ENCODE measurements around the gene ALG5.

Gene ALG5

DNA sequence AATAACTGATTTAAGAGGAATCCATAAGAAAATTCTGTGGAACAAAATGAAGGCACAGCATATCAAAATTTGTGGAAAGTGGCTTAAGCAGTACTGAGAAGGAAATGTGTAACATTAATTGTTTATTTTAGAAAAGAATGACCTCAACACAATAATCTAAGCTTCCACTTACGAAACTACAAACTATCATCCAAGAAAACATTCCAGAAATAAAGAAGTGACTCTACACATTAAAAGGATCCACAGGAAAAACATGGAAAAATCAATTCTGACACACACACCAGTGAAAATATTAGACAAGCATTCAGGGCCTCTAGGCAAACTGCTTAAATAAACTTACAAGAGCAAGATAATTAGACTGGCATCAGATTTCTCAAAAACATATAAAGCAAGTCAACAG lies 15.5 kb upstream of the ALG5 start:
- Histone ChIP-seq H3K4me3 (ENCODE audit: low read depth, low read length) (no peak overlapping the region), H3K79me2 (ENCODE audit: control insufficient read depth, insufficient read depth, low read length, unreplicated experiment) (peaks cover 3% of the 10 kb centered on the region), H3K27me3 (ENCODE audit: insufficient read depth, low read length) (no peaks in the 10 kb centered on the region), H3K27ac (ENCODE audit: low read depth, low read length) (no peak overlapping the region), H2AFZ (ENCODE audit: low read length, unreplicated experiment) (no peak overlapping the region), H3K36me3 (ENCODE audit: insufficient read depth, low read length) (peaks cover 41% of the 10 kb centered on the region), H3K4me1 (ENCODE audit: control insufficient read depth, insufficient read depth, low read length, unreplicated experiment) (no peaks in the 10 kb centered on the region)

DNA sequence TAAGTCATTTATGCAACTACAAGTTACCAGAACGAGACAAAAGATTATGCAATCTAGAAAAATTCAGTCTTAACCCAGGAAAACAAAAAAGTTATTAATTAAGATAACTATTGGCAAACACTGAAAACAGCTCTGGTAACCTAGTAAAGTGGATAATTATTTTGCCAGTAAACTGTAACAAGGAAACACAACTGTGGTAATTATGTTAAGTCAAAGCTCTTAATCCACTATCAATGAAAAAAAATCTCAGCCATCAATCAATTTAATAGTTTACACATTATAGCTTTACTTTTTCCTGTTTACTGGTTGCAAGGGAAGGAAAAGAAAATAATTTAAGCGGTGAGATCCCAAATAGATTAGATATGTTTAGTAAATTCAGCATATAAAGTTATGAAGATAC lies 12.6 kb upstream of the ALG5 start:
- no peak overlapping the region for H3K4me3 ChIP-seq (ENCODE audit: low read depth, low read length)
- H3K4me1 ChIP-seq (ENCODE audit: control insufficient read depth, insufficient read depth, low read length, unreplicated experiment) = no peaks in the 10 kb centered on the region
- H2AFZ ChIP-seq (ENCODE audit: low read length, unreplicated experiment) = no peak overlapping the region
- H3K36me3 ChIP-seq (ENCODE audit: insufficient read depth, low read length) = peaks cover 51% of the 10 kb centered on the region
- H3K79me2 ChIP-seq (ENCODE audit: control insufficient read depth, insufficient read depth, low read length, unreplicated experiment) = peaks cover 3% of the 10 kb centered on the region
- H3K27me3 ChIP-seq (ENCODE audit: insufficient read depth, low read length) = no peaks in the 10 kb centered on the region
- no peak overlapping the region for H3K27ac ChIP-seq (ENCODE audit: low read depth, low read length)

DNA sequence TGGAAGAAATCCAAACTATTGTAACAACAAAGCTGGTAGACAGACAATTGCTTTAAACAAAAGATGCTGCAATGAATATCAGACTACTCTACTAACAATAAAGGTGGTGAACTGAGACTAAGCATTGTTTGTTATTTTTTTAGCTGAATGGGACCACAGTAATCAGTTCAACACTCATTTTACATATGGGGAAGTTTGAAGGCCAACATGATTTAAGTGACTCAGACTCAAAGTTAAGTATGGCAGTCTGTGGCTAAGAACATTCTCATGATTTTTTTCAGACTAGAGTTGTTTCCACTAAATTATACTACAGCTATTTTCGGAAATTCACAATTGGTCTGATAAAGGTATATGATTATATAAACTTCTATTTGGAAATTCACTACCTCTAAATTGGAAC lies 11.9 kb upstream of the ALG5 start:
- Histone ChIP-seq H3K27me3 (ENCODE audit: insufficient read depth, low read length) (no peaks in the 10 kb centered on the region), H3K27ac (ENCODE audit: low read depth, low read length) (no peak overlapping the region), H3K4me1 (ENCODE audit: control insufficient read depth, insufficient read depth, low read length, unreplicated experiment) (no peaks in the 10 kb centered on the region), H3K79me2 (ENCODE audit: control insufficient read depth, insufficient read depth, low read length, unreplicated experiment) (peaks cover 3% of the 10 kb centered on the region), H3K36me3 (ENCODE audit: insufficient read depth, low read length) (peaks cover 51% of the 10 kb centered on the region), H2AFZ (ENCODE audit: low read length, unreplicated experiment) (no peak overlapping the region), H3K4me3 (ENCODE audit: low read depth, low read length) (no peak overlapping the region)

GRCh38 chr13:37010424-37010823 lies 11.3 kb upstream of the ALG5 start:
- Histone ChIP-seq H3K4me1 (ENCODE audit: control insufficient read depth, insufficient read depth, low read length, unreplicated experiment) (no peaks in the 10 kb centered on the region), H3K36me3 (ENCODE audit: insufficient read depth, low read length) (peaks cover 49% of the 10 kb centered on the region), H3K27ac (ENCODE audit: low read depth, low read length) (no peak overlapping the region), H3K4me3 (ENCODE audit: low read depth, low read length) (no peak overlapping the region), H2AFZ (ENCODE audit: low read length, unreplicated experiment) (no peak overlapping the region), H3K27me3 (ENCODE audit: insufficient read depth, low read length) (no peaks in the 10 kb centered on the region), H3K79me2 (ENCODE audit: control insufficient read depth, insufficient read depth, low read length, unreplicated experiment) (peaks cover 3% of the 10 kb centered on the region)

GRCh38 chr13:37009692-37010091 lies 10.6 kb upstream of the ALG5 start:
- Histone ChIP-seq H3K27ac (ENCODE audit: low read depth, low read length) (no peak overlapping the region), H3K27me3 (ENCODE audit: insufficient read depth, low read length) (no peaks in the 10 kb centered on the region), H2AFZ (ENCODE audit: low read length, unreplicated experiment) (no peak overlapping the region), H3K36me3 (ENCODE audit: insufficient read depth, low read length) (peaks cover 52% of the 10 kb centered on the region), H3K4me3 (ENCODE audit: low read depth, low read length) (no peak overlapping the region), H3K4me1 (ENCODE audit: control insufficient read depth, insufficient read depth, low read length, unreplicated experiment) (no peaks in the 10 kb centered on the region), H3K79me2 (ENCODE audit: control insufficient read depth, insufficient read depth, low read length, unreplicated experiment) (peaks cover 3% of the 10 kb centered on the region)

DNA sequence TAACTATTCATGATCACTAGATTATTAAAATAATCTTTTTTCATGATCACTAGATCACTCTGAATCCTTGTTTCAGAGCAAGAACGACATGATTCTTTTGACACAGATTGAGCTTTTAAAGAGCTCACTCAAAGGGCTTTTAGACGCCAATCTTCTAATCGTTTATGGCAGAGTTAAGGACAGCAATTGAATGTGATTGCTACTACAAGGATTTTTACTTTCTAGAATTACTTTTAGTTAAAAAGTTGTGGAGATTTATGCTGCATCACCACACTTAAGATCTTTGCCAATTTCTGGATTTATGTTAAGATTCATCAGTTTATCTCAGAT lies 2.7 kb upstream of the ALG5 start:
- H3K79me2 ChIP-seq (ENCODE audit: control insufficient read depth, insufficient read depth, low read length, unreplicated experiment) = peaks cover 41% of the 10 kb centered on the region
- H3K27me3 ChIP-seq (ENCODE audit: insufficient read depth, low read length) = no peaks in the 10 kb centered on the region
- H3K4me1 ChIP-seq (ENCODE audit: control insufficient read depth, insufficient read depth, low read length, unreplicated experiment) = peaks cover 25% of the 10 kb centered on the region
- no peak overlapping the region for H2AFZ ChIP-seq (ENCODE audit: low read length, unreplicated experiment)
- peaks cover 28% of the 10 kb centered on the region for H3K36me3 ChIP-seq (ENCODE audit: insufficient read depth, low read length)
- H3K4me3 ChIP-seq (ENCODE audit: low read depth, low read length) = peak overlapping the region; percentile 95
- H3K27ac ChIP-seq (ENCODE audit: low read depth, low read length) = peak overlapping the region; percentile 95; the same call in 1 of the 2 replicates

GRCh38 chr13:36998624-36999041 lies 507 bp downstream of the ALG5 start:
- peak overlapping the region; percentile 91 for H2AFZ ChIP-seq (ENCODE audit: low read length, unreplicated experiment)
- peak overlapping the region; percentile 53; the same call in 1 of the 2 replicates for H3K27ac ChIP-seq (ENCODE audit: low read depth, low read length)
- no peaks in the 10 kb centered on the region for H3K27me3 ChIP-seq (ENCODE audit: insufficient read depth, low read length)
- peaks cover 7% of the 10 kb centered on the region for H3K36me3 ChIP-seq (ENCODE audit: insufficient read depth, low read length)
- peaks cover 60% of the 10 kb centered on the region for H3K79me2 ChIP-seq (ENCODE audit: control insufficient read depth, insufficient read depth, low read length, unreplicated experiment)
- peaks cover 30% of the 10 kb centered on the region for H3K4me1 ChIP-seq (ENCODE audit: control insufficient read depth, insufficient read depth, low read length, unreplicated experiment)
- peak overlapping the region; percentile 95 for H3K4me3 ChIP-seq (ENCODE audit: low read depth, low read length)

GRCh38 chr13:36997716-36998427 lies 1.3 kb downstream of the ALG5 start:
- Histone ChIP-seq H3K4me1 (ENCODE audit: control insufficient read depth, insufficient read depth, low read length, unreplicated experiment) (peaks cover 26% of the 10 kb centered on the region), H3K36me3 (ENCODE audit: insufficient read depth, low read length) (peaks cover 6% of the 10 kb centered on the region), H3K27me3 (ENCODE audit: insufficient read depth, low read length) (no peaks in the 10 kb centered on the region), H2AFZ (ENCODE audit: low read length, unreplicated experiment) (no peak overlapping the region), H3K79me2 (ENCODE audit: control insufficient read depth, insufficient read depth, low read length, unreplicated experiment) (peaks cover 54% of the 10 kb centered on the region), H3K4me3 (ENCODE audit: low read depth, low read length) (peak overlapping the region; percentile 95), H3K27ac (ENCODE audit: low read depth, low read length) (no peak overlapping the region)

- Histone ChIP-seq H2AFZ (ENCODE audit: low read length, unreplicated experiment) (no peak overlapping the region), H3K27me3 (ENCODE audit: insufficient read depth, low read length) (no peaks in the 10 kb centered on the region), H3K27ac (ENCODE audit: low read depth, low read length) (no peak overlapping the region), H3K79me2 (ENCODE audit: control insufficient read depth, insufficient read depth, low read length, unreplicated experiment) (peaks cover 24% of the 10 kb centered on the region), H3K4me3 (ENCODE audit: low read depth, low read length) (no peak overlapping the region), H3K36me3 (ENCODE audit: insufficient read depth, low read length) (peaks cover 30% of the 10 kb centered on the region), H3K4me1 (ENCODE audit: control insufficient read depth, insufficient read depth, low read length, unreplicated experiment) (peaks cover 11% of the 10 kb centered on the region)
Measured at GRCh38 chr13:36992362-36992761, 6.8 kb downstream of the ALG5 start.

- Histone ChIP-seq H3K4me3 (ENCODE audit: low read depth, low read length) (no peak overlapping the region), H3K36me3 (ENCODE audit: insufficient read depth, low read length) (peaks cover 34% of the 10 kb centered on the region), H3K27ac (ENCODE audit: low read depth, low read length) (no peak overlapping the region), H2AFZ (ENCODE audit: low read length, unreplicated experiment) (no peak overlapping the region), H3K79me2 (ENCODE audit: control insufficient read depth, insufficient read depth, low read length, unreplicated experiment) (no peaks in the 10 kb centered on the region), H3K4me1 (ENCODE audit: control insufficient read depth, insufficient read depth, low read length, unreplicated experiment) (peaks cover 11% of the 10 kb centered on the region), H3K27me3 (ENCODE audit: insufficient read depth, low read length) (no peaks in the 10 kb centered on the region)
Measured at GRCh38 chr13:36986462-36987240, 12.5 kb downstream of the ALG5 start.
